Mesothelial cell of epicardium (in vitro differentiated cells): Measurements from ENCODE around the gene TTLL7. TPM values are rescaled to one million over a fixed set of nuclear protein-coding genes. Genes with fewer than 3 reads are reported as not detected.

ENCODE experiments used
- DNase-seq, 2 experiments: peaks; one replicate each; pipeline ENCODE4 v3.0.0; 2021; ENCODE audit warnings: low spot score in 2 of 2; ENCODE audit not compliant: unreplicated experiment in 2 of 2
- H3K27ac Mint-ChIP-seq: 2 replicates; pipeline ENCODE4 v1.8.0; 2021; ENCODE audit warnings: mixed read lengths
- H3K27me3 Mint-ChIP-seq: 2 replicates; pipeline ENCODE4 v1.8.0; 2021; ENCODE audit warnings: low read depth, mixed read lengths
- H3K36me3 Mint-ChIP-seq: 2 replicates; pipeline ENCODE4 v1.8.0; 2021; ENCODE audit warnings: mixed read lengths
- H3K4me1 Mint-ChIP-seq: 2 replicates; pipeline ENCODE4 v1.8.0; 2021; ENCODE audit warnings: mixed read lengths
- H3K4me3 Mint-ChIP-seq: 2 replicates; pipeline ENCODE4 v1.8.0; 2021; ENCODE audit warnings: mild to moderate bottlenecking, moderate library complexity, mixed read lengths
- H3K9me3 Mint-ChIP-seq: 2 replicates; pipeline ENCODE4 v1.8.0; 2021; ENCODE audit warnings: mixed read lengths
- total RNA-seq: library from RNA; stranded (reverse); gene quantifications from 3 replicates; pipeline ENCODE4 v1.2.1, GENCODE V29; 2021
- TF ChIP-seq, protein P1 (sequence below): fragments of 200-600 bp; sonication (generic); IDR thresholded peaks from one replicate; pipeline ENCODE4 v1.5.0; 2021; ENCODE audit warnings: antibody characterized with exemption; ENCODE audit not compliant: unreplicated experiment

Gene TTLL7
- total RNA-seq, 1 donor from 2014 or later = 12.7 TPM

DNA sequence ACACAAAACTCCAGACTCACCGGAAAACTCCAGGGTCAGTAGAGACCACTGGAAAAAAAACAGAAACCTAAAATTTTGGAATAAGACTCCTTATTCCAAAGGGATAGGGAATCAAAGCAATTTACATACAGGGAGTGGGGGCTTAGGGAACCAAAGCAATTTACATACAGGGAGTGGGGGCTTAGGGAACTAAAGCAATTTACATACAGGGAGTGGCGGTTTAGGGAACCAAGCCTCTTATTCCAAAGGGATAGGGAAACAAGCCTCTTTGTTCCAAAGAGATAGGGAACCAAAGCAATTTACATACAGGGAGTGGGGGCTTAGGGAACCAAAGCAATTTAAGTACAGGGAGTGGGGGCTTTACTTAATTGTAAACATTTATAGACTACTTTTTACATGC lies 28.4 kb upstream of the TTLL7 start:
- no peak for DNase-seq
- Mint-ChIP-seq H3K9me3 (peaks cover 12% of the 10 kb centered on the region), H3K36me3 (no peaks in the 10 kb centered on the region), H3K4me3 (no peak overlapping the region), H3K4me1 (no peaks in the 10 kb centered on the region), H3K27ac (no peak overlapping the region), H3K27me3 (no peaks in the 10 kb centered on the region)
- TF ChIP-seq, protein P1, sequence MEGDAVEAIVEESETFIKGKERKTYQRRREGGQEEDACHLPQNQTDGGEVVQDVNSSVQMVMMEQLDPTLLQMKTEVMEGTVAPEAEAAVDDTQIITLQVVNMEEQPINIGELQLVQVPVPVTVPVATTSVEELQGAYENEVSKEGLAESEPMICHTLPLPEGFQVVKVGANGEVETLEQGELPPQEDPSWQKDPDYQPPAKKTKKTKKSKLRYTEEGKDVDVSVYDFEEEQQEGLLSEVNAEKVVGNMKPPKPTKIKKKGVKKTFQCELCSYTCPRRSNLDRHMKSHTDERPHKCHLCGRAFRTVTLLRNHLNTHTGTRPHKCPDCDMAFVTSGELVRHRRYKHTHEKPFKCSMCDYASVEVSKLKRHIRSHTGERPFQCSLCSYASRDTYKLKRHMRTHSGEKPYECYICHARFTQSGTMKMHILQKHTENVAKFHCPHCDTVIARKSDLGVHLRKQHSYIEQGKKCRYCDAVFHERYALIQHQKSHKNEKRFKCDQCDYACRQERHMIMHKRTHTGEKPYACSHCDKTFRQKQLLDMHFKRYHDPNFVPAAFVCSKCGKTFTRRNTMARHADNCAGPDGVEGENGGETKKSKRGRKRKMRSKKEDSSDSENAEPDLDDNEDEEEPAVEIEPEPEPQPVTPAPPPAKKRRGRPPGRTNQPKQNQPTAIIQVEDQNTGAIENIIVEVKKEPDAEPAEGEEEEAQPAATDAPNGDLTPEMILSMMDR = no peak

DNA sequence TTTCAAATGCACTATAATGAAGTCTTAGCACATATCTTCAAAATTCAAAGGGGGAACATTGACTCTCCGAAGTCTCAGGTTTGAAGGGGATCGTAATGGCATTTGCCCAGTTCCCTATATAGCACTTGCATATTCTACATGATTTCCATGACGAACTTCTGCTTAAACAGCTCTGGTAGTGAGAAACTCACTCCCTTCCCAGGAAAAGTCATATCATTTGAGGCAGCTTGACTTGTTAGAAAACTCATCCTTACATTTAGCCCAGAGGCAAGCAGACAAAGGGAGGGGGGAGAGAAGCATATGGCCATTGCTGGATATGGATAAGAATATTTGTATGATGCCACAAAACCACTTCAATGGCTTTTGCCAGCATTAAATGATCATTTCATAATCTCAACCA lies 27.0 kb upstream of the TTLL7 start:
- no peaks in the 10 kb centered on the region for H3K27me3 Mint-ChIP-seq
- peaks cover 3% of the 10 kb centered on the region for H3K36me3 Mint-ChIP-seq
- H3K9me3 Mint-ChIP-seq = peaks cover 18% of the 10 kb centered on the region
- H3K4me1 Mint-ChIP-seq = peaks cover 2% of the 10 kb centered on the region
- TF ChIP-seq, protein P1 = no peak
- no peak for DNase-seq
- H3K27ac Mint-ChIP-seq = no peak overlapping the region
- H3K4me3 Mint-ChIP-seq = no peak overlapping the region

DNA sequence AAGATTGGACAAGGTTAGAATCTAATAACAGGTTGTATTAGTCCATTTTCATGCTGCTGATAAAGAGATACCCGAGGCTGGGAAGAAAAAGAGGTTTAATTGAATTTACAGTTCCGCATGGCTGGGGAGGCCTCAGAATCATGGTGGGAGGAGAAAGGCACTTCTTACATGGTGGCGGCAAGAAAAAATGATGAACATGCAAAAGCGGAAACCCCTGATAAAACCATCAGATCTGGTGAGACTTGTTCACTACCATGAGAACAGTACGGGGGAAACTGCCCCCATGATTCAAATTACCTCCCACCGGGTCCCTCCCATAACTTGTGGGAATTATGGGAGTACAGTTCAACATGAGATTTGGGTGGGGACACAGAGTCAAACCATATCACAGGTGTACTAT lies 22.9 kb upstream of the TTLL7 start:
- Mint-ChIP-seq H3K27me3 (no peaks in the 10 kb centered on the region), H3K9me3 (peaks cover 18% of the 10 kb centered on the region), H3K36me3 (peaks cover 3% of the 10 kb centered on the region), H3K4me3 (no peak overlapping the region), H3K4me1 (peaks cover 20% of the 10 kb centered on the region), H3K27ac (no peak overlapping the region)
- DNase-seq = no peak
- TF ChIP-seq, protein P1 = no peak

DNA sequence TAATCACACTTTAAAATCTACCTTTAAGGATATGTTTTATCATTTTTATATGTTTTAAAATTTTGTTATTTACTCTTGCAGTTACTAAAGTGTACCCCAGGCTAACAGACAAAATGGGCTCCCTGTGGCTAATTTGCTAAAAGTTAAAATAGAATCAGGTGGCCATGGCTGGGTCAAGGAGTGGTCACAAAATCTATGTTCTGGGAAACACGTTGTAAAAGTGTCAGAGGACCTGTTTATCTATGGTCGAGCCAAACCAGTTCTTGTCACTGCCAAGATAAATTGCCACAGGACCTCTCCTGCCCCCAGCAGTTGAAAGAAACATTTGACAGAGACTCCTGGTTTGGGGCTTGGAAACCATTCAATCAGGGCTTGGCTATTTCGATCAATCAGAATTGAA lies 21.2 kb upstream of the TTLL7 start:
- DNase-seq = no peak
- Mint-ChIP-seq H3K27ac (no peak overlapping the region), H3K4me1 (peaks cover 20% of the 10 kb centered on the region), H3K36me3 (peaks cover 3% of the 10 kb centered on the region), H3K9me3 (peaks cover 18% of the 10 kb centered on the region), H3K27me3 (no peaks in the 10 kb centered on the region), H3K4me3 (no peak overlapping the region)
- TF ChIP-seq, protein P1 = no peak

DNA sequence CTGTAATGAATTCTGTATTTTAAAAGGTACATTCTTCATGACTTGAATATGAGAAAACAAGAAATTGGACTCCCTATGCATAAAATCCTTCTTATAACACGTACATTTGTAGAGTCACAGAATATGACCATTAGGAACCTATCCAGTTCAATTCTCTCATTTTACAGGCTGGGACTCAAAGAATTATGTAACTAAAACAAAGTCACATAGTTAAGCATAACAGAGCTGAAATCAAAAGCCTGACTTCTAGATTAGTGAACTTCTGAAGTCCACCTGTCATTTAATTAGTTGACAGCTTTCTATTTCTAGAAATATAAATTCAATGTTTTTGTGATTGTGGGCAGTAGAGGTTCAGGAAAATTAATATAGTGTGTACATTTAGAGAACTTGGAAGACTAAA lies 20.3 kb upstream of the TTLL7 start:
- H3K36me3 Mint-ChIP-seq = peaks cover 3% of the 10 kb centered on the region
- no peak for DNase-seq
- H3K4me1 Mint-ChIP-seq = peaks cover 20% of the 10 kb centered on the region
- TF ChIP-seq, protein P1 = no peak
- H3K4me3 Mint-ChIP-seq = no peak overlapping the region
- peaks cover 13% of the 10 kb centered on the region for H3K9me3 Mint-ChIP-seq
- no peaks in the 10 kb centered on the region for H3K27me3 Mint-ChIP-seq
- no peak overlapping the region for H3K27ac Mint-ChIP-seq

DNA sequence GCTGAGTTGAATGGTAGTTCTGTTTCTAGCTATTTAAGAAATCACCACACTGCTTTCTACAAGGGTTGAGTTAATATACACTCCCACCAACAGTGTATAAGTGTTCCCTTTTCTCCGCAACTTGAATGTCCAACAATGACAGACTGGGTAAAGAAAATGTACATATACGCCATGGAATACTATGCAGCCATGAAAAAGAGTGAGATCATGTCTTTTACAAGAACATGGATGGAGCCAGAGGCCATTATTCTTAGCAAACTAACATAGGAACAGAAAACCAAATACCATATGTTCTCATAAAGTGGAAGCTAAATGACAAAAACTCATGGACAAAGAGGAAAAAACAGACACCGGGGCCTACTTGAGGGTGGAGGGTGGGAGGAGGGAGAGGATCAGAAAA lies 14.8 kb upstream of the TTLL7 start:
- no peak for DNase-seq
- H3K36me3 Mint-ChIP-seq = peaks cover 4% of the 10 kb centered on the region
- H3K9me3 Mint-ChIP-seq = peaks cover 3% of the 10 kb centered on the region
- H3K4me1 Mint-ChIP-seq = peaks cover 32% of the 10 kb centered on the region
- H3K4me3 Mint-ChIP-seq = no peak overlapping the region
- H3K27ac Mint-ChIP-seq = no peak overlapping the region
- H3K27me3 Mint-ChIP-seq = no peaks in the 10 kb centered on the region
- TF ChIP-seq, protein P1 = no peak
